HG03064 (cell line): ENCODE data around the gene SLC66A2.

ENCODE experiments used
- ATAC-seq: cut with Tn5 transposase; IDR thresholded peaks from one replicate; pipeline ENCODE4 v1.9.1; 2021; ENCODE audit warnings: low read depth; ENCODE audit not compliant: unreplicated experiment

Gene SLC66A2

GRCh38 chr18:79852561-79853302 is 98.7 kb downstream of the SLC66A2 start:
- no peak for ATAC-seq
